T-helper 9 cell (primary cell): Measurements from ENCODE around the gene FYN.
"Not testable (repeated sequence)": the region's sequence is repeated elsewhere in the genome, so short reads cannot be mapped to it uniquely, and the experiment has no call there.

Experiments used
- DNase-seq: peaks from one replicate; pipeline ENCODE4 v3.0.0-alpha.2; 2020
- total RNA-seq, 2 donors: gene quantifications; one replicate each; lab custom pipeline; 2026; lab: John Stamatoyannopoulos, UW

The FYN gene
- total RNA-seq, result 357 to 613 reads per million in 2 donors

DNA sequence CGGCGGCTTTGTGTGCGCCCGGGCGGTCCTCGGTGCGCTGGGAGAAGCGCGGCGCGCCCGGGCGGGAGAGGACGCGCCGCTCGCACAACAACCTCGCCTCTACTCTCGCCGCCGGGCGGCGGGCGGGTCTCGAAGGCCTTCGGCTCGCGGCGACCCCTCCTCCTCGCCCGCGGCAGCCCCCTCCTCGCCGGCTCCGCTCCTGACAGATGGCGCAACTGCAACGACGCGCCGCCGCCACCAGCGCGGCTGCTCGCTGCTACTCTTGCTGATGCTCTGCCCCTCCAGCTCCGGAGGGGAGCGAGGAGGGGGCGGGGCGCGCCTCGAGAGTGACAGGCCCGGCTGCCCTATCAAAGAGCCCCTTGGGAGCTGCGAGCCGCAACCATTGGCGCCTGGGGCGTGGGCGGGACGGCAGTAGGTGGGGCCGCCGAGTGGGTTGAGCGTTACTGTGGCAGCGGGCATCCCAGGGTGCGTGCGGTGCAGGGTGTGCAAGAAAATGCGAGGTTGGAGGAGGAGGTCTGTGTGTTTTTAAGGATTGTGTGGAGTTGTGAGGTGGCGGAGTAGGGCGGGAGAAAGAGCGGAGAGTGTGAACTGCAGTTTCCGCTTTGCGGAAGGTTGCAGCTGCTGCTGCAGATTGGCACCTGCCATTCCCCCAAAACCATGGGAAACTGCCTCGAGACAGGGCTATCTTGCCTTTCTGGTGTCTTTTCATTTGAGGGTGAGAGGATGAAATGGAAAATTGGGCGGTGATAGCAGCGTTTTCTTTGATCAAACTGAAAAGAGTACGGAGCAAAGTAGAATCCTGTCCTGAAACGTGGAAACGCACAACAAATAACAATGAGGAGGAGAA, at the start of gene FYN:
TSS of gene FYN (minus strand) at position 275 of the 847 bp plus-strand sequence. CDS start 153,401 bp downstream, outside the sequence.
- DNase-seq, result peak; percentile 98

DNA sequence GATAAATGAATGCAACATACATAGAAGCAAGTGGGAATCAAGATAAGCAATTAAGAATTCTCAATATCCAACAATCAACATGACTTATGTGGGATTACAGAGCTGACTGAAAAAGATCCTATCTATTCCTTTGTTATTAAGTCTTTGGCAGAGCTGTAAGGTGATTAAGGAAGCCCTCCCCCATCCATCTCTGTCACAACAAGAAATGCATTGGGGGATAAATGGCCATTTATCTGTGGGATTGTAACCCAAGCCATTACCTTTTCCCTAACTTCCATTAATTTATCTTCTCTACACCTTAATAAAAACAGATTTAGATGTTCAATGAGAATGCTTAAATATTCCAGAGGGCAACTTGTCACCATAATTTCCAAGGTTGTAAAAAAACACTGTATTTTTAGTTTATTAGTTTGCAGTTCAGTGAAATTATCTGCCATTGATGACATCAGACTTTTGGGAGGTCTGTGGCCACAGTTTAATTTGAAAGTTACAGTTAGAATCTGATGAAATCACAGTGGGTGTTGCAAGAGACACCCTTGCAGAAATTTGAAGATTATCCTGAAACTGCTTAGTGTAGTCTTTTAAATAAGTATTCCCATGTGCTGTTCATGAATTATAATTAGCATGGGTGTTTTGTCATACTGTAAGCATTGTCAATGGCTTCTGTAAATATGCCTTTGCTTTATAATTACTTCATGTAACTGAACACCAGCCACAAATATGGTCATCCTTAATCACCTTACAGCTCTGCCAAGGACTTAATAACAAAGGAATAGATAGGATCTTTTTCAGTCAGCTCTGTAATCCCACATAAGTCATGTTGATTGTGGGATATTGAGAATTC, 49.4 kb upstream of the FYN start:
- DNase-seq, result no peak

DNA sequence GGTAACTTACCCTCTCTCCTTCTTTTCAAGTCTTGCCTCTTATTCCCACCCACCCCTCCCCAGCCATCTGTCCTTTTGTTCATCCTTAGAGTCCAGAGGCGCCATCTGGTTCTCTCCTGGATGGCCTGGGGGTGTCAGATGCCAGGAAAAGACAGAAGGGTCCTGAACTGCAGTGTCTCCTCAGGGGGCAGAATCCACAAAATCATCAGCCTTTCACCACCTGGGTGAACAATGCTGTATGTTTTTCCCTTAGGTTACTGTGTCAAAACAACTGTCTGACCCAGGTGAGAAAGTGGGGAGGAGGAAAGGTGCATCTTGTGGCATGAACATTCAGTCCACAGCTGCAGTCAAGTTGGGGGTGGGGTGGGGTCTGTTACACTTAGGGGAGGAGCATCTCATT, 47.9 kb upstream of the FYN start:
- DNase-seq, result no peak

DNA sequence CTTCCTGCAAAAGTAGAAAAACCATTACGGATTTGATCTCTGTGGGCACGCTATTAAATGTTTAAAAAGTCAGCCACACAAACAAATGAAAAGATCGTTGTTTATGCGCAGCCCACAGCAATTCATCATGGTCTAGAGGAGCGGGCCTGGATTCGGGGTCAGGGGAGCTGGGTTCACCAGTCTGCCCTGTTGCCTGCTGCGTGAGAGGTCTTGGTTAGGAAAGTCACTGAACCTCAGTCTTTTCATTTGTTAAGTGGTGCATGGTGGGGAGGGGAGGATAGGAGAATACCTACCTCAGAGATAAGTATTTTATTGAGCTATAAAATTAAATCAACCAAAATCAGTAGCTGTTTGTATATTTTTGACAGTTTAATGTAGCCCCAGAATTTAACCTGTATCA, 47.3 kb upstream of the FYN start:
- no peak for DNase-seq

DNA sequence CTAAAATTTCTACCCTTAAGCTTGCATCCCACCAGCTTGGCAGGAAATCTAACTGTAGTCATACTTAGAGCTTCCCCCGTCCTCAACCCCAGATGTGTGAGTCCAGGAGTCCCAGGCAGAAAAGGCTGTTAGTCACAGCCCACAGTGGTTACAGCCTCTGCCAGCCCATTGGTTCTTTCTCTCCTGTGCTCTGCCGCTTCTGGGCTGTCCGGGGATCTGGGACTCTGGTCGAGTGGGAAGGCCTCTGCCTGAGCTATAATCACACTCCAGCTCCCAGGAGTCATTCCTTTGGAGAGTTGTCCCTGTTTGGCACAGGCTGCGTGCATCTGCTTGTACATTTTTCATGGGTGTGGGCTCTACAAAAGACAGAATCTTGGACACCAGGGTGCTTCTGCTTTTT, 45.6 kb upstream of the FYN start:
- DNase-seq, result no peak

DNA sequence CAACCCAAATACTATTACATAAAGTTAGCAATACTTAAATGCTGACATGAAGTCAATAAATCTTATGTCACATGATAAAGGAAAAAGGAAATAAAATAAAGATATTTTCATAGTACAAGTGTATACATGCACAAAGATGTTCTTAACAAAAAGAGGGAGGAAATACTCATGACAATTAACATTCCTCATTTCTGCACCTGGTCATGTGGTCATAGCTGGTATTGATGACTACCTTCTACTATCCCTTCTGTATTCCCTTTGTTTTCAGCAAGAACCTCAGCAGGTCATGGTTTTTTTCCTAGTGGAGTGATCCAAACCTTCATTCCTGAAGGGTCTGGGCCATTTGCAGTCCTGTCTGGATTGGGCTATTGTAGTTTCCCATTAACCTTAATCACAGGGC, 43.5 kb upstream of the FYN start:
- DNase-seq, result no peak

DNA sequence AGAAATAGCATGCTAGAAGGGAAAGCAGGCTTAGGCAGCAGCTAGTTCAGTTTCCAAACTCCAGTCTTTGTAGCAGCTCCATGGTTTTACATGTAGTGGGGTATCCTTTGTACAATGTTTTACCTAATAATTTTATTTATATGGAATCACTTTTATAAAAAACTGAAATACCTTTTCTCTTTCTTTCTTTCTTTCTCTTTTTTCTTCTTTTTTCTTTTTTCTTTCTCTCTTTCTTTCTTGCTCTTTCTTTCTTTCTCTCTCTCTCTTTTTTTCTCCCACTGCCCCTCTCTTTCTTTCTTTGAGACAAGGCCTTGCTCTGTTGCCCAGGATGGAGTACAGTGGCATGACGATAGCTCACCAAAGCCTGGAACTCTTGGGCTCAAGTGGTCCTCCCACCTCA, 41.4 kb upstream of the FYN start:
- DNase-seq, result no peak

DNA sequence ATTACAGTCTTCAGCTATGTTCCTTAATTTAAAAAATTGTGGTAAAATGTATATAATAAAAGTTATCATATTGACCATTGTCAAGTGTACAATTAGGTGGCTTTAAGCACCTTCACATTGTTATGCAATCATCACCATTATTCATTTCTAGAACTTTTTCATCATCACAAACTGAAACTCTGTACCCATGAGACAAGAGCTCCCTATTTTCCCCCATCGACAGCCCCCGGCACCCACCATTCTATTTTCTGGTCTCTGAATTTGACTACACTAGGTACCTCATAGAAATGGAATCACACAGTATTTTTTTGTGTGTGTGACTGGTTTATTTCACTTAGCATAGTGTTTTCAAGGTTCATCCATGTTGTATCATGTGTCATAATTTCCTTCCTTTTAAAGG, 39.7 kb upstream of the FYN start:
- no peak for DNase-seq

DNA sequence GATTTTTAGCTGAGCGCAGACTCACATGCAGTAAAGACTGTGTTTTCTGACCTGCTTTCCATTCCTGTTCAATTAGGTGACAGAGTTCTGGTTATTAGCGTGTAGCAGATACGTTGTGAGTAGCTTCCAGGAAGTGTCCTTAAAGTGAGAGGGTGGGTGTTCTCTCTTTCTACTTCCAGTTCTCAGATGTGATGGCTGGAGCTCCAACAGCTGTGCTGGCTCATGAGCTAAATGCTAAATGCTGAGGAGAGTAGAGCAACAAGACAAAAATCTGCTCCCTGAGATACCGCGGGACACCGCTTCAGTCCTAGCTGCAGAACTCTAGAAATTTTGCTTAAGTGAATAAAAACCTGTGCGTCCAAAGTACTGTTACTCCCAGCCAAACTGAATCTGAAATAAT, 38.2 kb upstream of the FYN start:
- no peak for DNase-seq

DNA sequence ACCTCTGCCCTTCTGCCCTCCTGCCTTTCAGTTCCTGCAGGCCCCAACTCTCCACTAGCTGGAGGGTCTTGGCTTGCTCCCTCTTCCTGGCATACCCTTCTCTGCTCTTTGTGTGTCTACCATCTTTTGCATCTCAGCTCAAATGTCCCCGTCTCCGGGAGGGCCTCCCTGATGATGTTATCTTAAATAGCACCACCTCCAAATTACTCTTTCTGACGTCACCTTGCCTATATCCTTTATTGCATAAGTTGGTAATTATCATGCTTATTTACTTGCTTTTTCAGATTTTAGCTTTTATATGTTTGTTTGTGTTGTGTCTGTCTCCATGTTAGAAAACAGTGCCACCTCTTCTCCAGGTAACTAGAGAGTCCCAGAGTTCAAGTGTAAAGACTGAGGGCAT, 36.0 kb upstream of the FYN start:
- DNase-seq, result no peak

DNA sequence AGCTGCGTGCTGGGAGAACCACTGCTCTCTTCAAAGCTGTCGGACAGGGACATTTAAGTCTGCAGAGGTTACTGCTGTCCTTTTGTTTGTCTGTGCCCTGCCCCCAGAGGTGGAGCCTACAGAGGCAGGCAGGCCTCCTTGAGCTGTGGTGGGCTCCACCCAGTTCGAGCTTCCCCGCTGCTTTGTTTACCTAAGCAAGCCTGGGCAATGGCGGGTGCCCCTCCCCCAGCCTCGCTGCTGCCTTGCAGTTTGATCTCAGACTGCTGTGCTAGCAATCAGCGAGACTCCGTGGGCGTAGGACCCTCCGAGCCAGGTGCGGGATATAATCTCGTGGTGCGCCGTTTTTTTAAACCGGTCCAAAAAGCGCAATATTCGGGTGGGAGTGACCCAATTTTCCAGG, 35.1 kb upstream of the FYN start:
- DNase-seq, result not testable (repeated sequence)

DNA sequence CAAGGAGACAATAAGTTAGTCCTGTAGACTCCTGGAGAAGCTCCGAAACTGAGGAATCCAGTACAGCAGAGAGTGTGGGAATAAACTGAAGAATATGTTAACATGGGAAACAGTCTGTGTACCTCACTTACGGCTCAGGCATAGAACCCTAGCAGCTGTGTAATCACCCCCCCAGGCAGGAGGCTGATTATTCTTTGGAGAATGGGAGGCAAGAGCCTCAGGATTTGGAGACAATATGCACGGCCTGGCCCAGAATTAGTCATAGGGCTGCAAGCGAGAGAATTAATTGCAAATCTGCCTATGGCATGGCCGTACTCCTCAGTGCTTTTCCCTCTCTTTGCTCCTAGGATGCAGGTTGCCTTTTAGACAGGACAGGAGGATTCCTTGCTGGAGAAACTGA, 27.5 kb upstream of the FYN start:
- no peak for DNase-seq

DNA sequence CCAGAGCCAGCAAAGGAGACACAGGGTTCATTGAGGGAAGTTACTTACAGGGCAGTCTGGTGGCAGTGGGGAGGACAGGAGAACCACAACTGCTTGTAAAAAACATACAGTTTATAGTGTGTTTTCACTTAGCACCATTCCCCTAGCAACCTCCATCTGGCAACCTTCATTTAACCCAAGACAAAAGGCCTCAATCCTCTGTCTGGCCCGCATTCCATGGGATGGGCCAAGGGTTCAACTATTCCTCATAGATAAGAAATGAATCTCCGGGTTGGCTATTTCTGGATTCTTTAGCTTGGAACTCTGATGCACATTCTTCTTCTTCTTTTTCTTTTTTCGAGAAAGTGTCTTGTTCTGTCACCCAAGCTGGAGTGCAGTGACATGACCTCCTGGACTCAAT, 26.3 kb upstream of the FYN start:
- no peak for DNase-seq

DNA sequence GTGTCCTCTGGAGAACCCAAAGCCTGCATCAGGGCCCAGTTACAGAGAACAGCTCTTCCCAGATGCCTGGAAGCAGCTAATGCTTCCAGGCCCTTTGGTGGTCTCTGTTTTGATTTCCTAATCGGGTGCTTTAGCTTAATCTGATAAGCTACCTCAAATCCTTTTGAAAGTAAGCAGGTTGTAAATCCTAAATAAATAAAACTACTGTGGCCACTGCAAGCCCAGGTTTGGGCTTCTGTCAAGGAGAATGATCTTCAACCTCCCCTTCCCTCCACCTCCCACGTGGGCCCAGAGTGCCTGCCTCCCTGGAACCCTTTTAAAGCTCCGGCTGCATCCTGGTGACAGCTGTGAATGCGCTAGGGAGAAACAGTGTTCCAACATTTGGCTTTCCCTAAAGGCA, 25.2 kb upstream of the FYN start:
- DNase-seq, result no peak

DNA sequence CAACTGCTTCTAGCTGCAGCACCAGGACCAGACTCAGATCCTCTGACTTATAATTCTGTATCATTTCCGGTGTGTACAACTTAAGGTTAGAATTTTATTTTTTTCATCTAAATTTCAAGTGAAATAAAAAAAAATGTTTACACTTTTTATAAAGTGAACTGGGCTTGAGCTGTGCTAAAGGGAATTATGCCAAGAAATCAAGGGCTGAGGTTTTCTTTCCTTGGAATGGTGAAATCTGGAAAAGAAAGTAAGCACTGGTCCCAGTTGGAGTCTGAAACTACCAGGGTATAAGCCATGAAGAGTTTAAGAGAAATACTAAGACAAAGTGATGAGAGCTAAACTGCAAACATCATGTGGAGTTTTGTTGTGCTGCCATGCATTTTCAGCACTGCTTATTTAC, 21.7 kb upstream of the FYN start:
- no peak for DNase-seq

DNA sequence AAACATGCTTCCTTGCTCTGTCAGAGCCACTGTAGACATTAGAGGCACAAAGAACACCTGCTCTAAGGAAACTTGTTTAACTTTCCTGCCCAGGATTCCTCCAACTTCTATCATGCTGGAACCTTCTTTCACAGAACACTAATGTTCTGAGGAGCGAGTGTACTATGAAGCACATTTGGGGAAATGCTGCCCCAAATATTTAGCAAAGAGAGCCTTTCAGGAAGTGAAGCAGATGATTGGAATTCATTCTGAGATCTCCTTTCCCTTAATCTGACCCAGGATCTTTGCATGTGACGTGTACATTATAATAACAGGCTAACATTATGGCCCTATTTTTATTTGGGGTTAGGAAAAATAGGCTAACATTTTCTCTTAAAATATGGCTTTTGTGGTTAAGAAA, 21.0 kb upstream of the FYN start:
- DNase-seq, result no peak

DNA sequence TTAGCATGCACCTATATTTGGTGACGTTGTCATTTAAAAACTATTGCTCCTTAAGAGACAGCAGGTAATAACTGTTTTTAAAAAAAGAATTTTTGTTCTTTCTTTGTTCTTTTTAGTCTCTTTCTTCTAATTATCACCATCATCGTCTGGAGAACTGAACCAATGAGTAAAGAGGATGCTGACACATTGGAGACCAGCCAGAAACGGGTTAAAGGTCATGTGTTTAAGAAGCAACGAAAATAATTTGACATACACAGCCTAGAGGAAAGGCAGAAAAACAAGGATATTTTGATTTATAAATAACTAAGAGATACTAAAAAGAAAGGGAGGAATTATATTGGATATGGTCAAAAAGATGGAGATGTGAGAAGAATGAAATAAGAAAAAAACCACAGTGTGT, 19.2 kb upstream of the FYN start:
- DNase-seq, result no peak

DNA sequence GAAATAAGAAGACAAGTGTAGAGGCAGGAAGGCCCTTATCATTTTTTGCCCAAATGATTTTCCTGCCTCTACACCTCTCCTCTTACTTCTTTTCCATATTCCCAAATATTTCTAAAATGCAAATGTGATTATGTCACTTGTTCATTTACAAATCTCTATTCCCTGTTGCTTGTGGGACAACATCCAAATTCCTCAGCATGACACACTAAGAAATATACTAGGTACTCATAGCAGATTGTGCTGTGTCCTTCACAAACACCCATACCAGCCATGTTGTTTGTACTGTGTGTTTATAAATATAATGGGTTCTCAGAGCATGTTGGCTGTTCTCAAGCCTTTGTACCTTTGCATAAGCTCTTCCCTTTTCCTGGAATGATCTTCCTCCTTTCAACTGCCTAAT, 17.7 kb upstream of the FYN start:
- no peak for DNase-seq

DNA sequence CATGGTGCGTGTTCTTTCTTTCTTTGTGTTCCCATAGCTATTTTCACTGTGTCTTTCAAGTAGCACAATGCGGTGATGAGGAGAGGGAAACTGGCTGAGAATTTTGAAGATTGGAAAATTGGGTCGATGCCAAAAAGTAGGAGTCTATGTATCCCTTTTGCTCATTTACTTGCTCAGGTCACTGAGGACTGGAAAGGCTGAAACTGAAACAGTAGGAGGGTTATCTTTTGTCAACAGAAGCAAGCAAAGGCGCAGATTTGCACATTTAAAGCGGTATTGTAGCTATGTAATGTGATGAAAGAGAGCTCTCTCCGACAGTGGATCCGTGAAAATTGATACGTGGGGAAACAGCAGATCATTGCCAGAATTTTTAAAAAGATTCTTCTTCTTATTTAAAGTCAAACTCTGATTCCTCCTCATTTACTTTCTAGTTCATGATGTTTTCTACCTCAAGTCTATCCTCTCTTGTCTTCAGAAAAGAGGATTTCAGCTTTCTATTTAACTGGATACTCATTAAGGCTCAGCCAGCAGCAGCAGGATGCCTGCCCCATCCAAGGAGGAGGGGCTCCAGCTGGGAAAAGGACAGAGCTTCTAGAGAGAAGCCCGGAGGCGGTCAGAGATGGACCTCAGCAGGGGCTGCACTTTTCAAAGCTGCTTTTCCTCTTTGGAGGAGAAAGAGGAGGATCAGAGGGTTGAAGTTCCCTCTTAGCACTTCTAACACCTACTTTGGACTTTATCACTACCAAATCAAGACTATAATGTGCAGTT, 15.9 kb upstream of the FYN start:
- DNase-seq, result no peak

DNA sequence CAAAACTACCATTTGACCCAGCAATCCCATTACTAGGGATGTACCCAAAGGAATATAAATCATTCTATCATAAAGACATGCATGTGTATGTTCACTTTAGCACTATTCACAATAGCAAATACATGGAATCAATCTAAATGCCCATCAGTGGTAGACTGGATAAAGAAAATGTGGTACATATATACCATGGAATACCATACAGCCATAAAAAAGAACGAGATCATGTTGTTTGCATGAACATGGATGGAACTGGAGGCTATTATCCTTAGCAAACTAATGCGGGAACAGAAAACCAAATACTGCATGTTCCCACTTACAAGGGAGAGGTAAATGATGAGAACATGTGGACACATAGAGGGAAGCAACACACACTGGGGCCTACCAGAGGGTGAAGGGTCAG, 13.5 kb upstream of the FYN start:
- DNase-seq, result not testable (repeated sequence)

DNA sequence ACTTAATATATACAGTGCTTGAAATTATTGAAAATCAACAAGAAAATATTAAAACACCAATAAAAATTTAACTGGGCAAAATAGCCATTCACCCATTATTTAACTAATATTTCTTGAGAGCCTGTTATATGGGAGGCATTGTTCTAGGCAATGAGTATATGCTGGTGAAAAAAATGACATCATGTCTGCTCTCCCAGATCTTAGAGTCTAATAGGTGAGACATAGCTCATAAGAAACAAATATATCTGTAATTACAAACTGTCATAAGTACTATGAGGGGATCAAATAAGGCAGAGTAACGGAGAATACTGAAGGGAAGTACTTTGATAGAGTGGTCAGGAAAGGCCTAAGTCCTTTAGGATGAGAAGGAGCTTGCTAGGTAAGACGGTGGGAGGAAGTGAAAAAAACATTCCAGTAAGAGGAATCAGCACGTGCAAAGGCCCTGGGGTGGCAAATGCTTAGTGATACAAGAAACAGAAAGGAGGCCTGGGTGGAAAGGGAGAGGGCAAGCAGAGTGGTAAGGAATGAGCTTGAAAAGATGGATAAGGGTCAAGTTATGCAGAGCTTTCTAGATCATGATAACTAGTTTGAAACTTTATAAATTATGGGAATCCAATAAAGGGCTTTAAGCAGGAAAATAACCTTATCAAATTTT, 12.2 kb upstream of the FYN start:
- no peak for DNase-seq

DNA sequence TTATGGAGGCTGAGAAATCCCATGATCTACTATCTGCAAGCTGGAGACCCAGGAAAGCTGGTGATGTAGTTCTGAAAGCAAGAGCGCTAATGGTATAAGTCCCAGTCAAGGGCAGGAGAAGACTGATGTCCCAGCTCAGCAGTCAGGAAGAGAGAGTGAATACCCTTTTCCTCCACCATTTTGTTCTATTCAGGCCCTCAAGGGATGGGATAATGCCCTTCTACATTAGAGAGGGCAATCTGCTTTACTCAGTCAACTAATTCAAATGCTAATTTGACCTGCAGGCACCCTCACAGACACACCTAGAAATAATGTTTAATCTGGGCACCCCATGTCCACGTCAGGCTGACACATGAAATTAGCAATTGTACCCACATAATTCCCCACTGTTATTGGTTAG, 10.8 kb upstream of the FYN start:
- no peak for DNase-seq
